22Rv1 (cell line): ENCODE results near the gene NUDT2.

Experiments used
- CTCF ChIP-seq: fragments of 450-650 bp; IDR thresholded peaks from 2 replicates; pipeline ENCODE4 v1.5.1; 2017; ENCODE audit warnings: mild to moderate bottlenecking
- ZFX ChIP-seq: fragments of 450-650 bp; IDR thresholded peaks from 2 replicates; pipeline ENCODE4 v1.6.1; 2017; ENCODE audit warnings: antibody characterized with exemption, borderline replicate concordance

DNA sequence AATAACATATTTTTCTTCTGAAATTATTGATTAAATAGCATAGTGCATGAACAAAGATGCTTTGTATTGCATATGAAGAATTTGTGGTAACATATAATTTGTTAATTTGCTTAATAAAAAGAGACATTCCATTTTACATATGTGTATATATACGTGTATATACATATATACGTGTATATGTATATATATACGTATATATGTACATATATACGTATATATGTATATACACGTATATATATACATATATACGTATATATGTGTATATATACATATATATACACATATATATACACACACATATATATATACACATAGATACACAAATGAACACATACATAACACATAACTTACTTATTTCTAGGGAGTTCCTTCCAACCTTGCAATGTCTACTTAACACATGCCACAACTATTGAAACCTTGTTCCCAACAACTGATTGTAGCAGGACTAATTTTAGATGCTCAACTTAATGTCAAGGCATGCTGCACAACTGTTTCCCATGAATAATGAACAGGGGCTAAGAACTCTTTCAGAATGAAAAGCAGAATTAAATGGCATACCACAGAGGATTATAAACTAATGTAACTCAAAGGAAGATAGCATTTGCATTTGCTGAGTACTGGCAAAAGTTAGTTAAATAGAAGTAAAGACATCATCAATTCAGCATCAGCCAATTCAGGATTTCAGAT lies 17.7 kb upstream of the NUDT2 start:
- no peak for TF ChIP-seq CTCF
- TF ChIP-seq ZFX = no peak
